Astrocyte of the cerebellum (primary cell): ENCODE results near the gene AFMID.

ENCODE experiments used
- DNase-seq: peaks from one replicate; pipeline ENCODE4 v3.0.0-alpha.2; 2011; ENCODE audit warnings: low read depth
- H3K4me3 ChIP-seq: 2 replicates; pipeline ENCODE4 v1.5.1; 2011; ENCODE audit warnings: mild to moderate bottlenecking, low read depth, low read length, moderate library complexity
- CTCF ChIP-seq: IDR thresholded peaks from 2 replicates; pipeline ENCODE4 v1.5.1; 2012; ENCODE audit warnings: low read length, low read depth, moderate library complexity, mild to moderate bottlenecking; ENCODE audit errors: missing control alignments
- in situ Hi-C: cut with HindIII; loops from 2 replicates; pipeline ENCODE4 v1.10.0; 2017; ENCODE audit warnings: low sequenced_read_pairs

The AFMID gene

GRCh38 chr17:78253946-78254672 is 66.9 kb downstream of the AFMID start:
- no peak for TF ChIP-seq CTCF
- H3K4me3 ChIP-seq, result peak overlapping the region; percentile 79
- in situ Hi-C loops, result no loop called here
- peak; percentile 38 for DNase-seq

GRCh38 chr17:78255029-78255656 is 68.0 kb downstream of the AFMID start:
- TF ChIP-seq CTCF, result no peak
- no peak overlapping the region for H3K4me3 ChIP-seq
- in situ Hi-C loops, result loop anchor here (5.0 kb wide), 1 partner anchor 58 kb away; no protein-coding TSS in a partner anchor
- no peak for DNase-seq

GRCh38 chr17:78255953-78256706 is 69.0 kb downstream of the AFMID start:
- DNase-seq, result no peak
- TF ChIP-seq CTCF, result no peak
- in situ Hi-C loops, result loop anchor here (5.0 kb wide), 1 partner anchor 59 kb away; no protein-coding TSS in a partner anchor
- no peak overlapping the region for H3K4me3 ChIP-seq

- no peak for DNase-seq
- H3K4me3 ChIP-seq, result no peak overlapping the region
- in situ Hi-C loops, result loop anchor here (5.0 kb wide), 1 partner anchor 60 kb away; no protein-coding TSS in a partner anchor
- no peak for TF ChIP-seq CTCF
These were observed 69.8 kb downstream of the AFMID start for GRCh38 chr17:78256707-78257591.
